Heart left ventricle (tissue), 13 donors: ENCODE results near the gene BTBD18.

Source experiments
- CTCF ChIP-seq, 12 donors: fragments of 200-600 bp; sonication (generic) in 4 of 12; IDR thresholded peaks; one replicate each; pipeline versions ENCODE4 v1.5.0 to v1.8.0; 2018 to 2022; ENCODE audit warnings: antibody characterized with exemption in 12 of 12, mild to moderate bottlenecking in 5 of 12
- POLR2A ChIP-seq, 2 donors: fragments of 450-650 bp; IDR thresholded peaks; one replicate each; pipeline ENCODE4 v1.6.1; 2017; ENCODE audit warnings: antibody characterized with exemption in 2 of 2, mild to moderate bottlenecking in 2 of 2, moderate library complexity in 2 of 2
- donor health status: ischemic (EF 13 %, LVEDD 7.1; RV severe dilation, severe dysfunction).
- donor health status: DM: no; HTN: yes; CAD: no.
- donor health status: DM: no; HTN: no; CAD: no.
- donor health status: ischemic (EF 25% LVEDD 6.9; RV normal size, moderate dysfunction).
- donor health status: ischemic (EF 25% LVEDD 5.7; RV mildly dilated, moderate dysfunction).
- donor health status: ischemic (EF 35%, LVEDD 5.7; RV mildly dilated, moderate dysfunction).
- donor health status: nonischemic (EF 11% LVEDD 7.7; RV severe dilation, severe dysfunction).
- donor health status: DM: yes; HTN: yes; CAD: no.
- donor health status: PGD.
- donor health status: ischemic (EF 29% LVEDD 5.4; RV normal size, mild dysfunction).
- donor health status: nonischemic (EF 23%, LVEDD 6.1; RV moderate dilation, normal function).

- TF ChIP-seq CTCF (IDR thresholded peaks at IDR 0.05): peak in 1 of 12 donors; percentile 4
- peak in 1 of 2 donors; percentile 73 for TF ChIP-seq POLR2A (IDR thresholded peaks at IDR 0.05)
Measured at GRCh38 chr11:57741132-57742086, 10.2 kb downstream of the BTBD18 start, which contains the start of gene SELENOH.
